Measurements from ENCODE around the gene BSDC1. TPM values are rescaled to one million over a fixed set of nuclear protein-coding genes. Genes with fewer than 3 reads are reported as not detected.
"Not testable (repeated sequence)": the region's sequence is repeated elsewhere in the genome, so short reads cannot be mapped to it uniquely, and the experiment has no call there.

BSDC1 gene, protein sequence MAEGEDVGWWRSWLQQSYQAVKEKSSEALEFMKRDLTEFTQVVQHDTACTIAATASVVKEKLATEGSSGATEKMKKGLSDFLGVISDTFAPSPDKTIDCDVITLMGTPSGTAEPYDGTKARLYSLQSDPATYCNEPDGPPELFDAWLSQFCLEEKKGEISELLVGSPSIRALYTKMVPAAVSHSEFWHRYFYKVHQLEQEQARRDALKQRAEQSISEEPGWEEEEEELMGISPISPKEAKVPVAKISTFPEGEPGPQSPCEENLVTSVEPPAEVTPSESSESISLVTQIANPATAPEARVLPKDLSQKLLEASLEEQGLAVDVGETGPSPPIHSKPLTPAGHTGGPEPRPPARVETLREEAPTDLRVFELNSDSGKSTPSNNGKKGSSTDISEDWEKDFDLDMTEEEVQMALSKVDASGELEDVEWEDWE
- 43.1 TPM for polyA plus RNA-seq (2013, experiment 1 of 2; ENCODE audit: insufficient read length)
- polyA plus RNA-seq (2013, experiment 2 of 2; ENCODE audit: insufficient read length), result 39.9 TPM

DNA sequence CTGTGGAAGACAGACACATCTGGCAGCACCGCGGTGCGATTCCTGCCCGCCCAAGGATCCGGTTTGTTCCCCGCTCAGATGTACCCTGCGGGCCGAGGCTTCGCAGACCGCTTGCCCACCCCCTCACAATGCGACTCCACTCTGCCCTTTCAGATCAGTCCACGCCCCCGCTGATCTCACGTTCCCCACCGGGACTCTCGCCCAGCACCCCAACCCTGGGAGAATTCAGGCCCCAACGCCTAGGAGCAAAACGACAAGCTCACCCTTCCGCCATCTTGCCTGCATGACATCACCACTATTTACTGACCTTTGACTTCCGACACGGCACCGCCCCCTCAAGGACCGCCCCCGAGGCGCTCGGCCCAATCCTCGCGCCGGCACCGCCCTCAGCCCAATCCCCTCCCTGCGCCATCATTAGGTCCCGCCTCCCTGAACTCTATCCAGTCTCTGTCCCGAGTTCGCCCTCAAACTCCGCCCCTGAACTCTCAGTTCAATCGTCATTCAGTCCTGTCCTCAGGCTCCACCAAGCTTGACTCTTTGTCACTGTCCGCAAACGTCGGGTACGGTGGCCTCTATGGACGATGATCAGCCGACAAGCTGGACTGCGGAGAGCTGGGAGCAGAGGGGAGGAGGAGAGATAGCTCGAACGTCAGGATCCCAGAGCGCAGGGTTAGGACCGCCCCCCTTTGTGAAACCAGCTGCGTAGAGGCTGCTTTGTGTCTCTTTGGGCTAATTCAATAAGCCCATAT lies at the start of gene BSDC1:
TSS of gene BSDC1 (minus strand) at position 301 of the 749 bp plus-strand sequence. CDS start at position 274, 27 bp downstream.
- peak; percentile 98 for DNase-seq

DNA sequence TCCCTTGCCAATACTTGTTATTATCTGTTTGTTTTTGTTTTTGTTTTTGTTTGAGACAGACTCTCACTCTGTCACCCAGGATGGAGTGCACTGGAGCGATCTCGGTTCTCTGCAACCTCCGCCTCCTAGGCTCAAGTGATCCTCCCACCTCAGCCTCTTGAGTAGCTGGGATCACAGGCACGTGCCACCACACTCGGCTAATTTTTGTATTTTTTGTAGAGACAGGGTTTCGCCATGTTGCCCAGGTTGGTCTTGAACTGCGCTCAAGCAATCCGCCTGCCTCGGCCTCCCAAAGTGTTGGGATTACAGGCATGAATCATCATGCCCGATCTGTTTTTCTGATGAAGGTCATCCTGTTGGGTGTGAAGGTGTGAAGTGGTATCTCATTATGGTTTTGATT lies 47.2 kb upstream of the BSDC1 start:
- DNase-seq, result not testable (repeated sequence)

DNA sequence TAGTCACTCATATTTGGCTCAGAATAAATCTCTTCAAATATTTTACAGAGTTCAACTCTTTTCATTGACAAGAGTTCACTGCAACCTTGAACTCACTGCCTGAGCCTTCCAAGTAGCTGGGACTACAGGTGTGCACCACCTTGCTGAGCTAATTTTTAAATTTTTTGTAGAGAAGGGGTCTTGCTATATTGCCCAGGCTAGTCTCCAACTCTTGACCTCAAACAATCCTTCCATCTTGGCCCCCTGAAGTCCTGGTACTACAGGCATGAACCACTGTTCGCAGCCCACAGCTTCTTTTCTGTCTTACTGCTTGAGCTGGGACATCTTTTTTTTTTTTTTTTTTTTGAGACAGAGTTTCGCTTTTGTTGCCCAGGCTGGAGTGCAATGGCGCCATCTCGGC lies 44.5 kb upstream of the BSDC1 start:
- not testable (repeated sequence) for DNase-seq

DNA sequence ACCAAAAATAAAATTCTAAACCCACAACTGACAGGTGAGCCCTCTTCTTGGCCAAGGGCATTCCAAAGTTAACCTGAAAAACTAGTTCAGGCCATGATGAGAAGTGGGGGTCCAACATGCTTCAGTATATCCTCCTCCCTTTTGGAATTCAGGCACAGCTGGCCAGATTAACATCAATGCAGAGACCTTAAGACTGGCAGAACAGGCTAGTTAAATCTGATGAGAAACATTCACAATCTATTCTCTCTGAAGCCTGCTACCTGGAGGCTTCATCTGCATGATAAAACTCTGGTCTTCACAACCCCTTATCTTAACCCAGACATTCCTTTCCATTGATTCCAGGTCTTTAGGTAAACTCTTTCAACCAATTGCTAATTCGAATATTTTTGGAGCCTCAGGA lies 43.9 kb upstream of the BSDC1 start:
- DNase-seq, result no peak

DNA sequence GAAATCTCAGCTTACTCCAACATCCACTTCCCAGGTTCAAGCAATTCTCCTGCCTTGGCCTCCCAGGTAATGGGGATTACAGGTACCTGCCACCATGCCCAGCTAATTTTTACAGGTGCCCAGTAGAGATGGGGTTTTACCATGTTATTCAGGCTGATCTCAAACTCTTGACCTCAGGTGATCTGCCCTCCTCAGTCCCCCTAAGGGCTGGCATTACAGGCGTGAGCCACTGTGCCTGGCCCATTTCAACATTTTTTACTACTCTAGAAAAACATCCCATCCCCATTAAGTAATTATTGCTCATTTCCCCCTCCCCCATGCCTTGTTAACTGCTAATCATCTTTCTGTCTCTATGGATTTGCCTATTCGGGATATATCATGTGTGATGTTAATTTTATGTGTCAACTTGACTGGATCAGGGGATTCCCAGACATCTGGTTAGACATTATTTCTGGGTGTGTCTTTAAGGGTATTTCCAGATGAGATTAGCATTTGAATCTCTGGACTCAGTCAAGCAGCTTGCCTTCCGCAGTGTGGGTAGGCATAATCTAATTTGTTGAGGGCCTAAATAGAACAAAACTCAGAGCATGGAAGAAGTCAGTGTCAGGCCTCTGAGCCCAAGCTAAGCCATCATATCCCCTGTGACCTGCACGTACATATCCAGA lies 37.6 kb upstream of the BSDC1 start:
- no peak for DNase-seq

DNA sequence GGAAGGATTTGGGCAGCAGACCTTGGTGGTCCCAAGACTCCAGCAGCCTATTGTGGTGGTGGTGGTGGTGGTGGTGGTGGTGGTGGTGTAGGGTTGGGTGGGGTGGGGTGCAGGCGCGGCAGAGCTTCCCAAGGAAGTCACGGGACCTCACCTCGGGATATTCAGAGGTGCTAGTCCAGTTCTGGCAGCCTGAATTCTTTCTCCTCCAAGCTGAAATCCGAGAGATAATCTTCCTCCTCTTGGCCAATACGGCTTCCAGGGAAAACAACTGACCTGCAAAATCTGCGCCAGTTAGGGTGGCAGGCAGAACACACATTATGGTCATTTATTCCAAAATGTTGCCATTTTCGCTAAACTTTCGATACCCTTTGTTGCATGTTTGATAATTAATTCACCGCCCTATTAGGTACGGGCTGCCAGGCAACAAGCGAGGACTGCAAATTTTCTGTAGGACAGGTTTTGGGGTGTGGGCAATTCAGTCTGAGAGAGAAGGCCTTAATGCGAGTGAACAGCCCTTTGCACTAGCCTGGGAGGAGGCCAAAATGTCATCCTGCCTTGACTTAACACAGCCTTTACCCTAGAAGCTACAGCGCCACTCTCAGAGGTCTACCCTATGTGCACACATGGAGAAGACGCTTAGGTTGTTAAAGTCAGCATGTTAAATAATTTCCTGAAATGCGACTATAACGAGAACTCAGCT lies 33.2 kb upstream of the BSDC1 start:
- no peak for DNase-seq

DNA sequence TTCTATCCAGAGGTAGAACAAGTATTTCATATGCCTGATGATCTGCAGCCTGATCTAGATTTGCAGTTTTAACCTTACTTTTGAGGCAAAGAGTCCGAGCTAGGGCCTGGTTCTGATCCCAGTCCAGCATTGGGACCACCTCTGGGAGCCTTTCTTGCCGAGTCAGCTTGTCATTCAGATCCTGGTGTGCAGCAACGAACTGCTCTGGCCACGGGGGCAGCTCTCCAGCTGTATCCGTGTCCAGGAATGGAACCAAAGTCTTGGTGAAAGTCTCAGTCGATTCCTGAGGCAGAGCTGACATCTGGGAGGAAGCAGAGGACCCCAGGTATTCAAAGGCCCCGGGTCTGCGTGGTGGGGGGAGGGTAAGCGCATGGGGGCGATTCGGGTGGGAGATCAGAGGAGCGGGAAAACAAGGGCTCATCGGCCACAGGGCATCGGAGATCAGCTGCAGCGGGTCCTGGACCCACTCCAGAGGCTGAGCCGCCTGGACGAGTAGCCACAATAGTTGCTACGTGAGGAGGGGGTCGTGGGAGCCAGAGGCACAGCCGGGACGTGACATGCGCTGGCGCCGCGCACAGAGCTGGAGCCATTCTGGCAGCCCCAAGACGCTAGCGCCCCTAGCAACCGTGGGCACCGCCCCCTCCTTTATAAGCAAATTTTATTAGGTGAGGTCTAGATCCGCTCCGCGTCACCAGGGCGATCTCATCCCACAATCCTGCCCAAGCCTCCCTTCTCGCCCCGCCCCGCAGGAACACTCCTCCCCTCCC lies 32.4 kb upstream of the BSDC1 start:
- no peak for DNase-seq

DNA sequence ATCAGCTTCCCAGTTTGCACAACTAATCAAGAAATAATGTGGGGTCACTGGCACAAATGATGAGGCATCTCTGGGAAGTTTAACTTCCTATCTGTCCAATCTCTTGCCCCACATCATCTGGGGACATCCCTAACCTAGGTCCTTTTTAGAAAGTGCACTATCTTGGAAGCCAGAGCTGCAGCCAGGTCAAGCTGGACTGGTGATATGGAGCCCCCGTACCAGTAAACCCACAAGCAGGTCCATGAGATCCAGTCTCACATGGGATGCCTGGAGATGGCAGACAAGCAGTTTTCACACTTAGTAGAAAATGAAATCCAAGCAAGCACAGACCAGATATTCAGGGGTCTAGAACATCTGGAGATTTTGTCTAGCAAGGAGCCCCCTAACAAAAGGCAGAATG lies 27.5 kb upstream of the BSDC1 start:
- no peak for DNase-seq

DNA sequence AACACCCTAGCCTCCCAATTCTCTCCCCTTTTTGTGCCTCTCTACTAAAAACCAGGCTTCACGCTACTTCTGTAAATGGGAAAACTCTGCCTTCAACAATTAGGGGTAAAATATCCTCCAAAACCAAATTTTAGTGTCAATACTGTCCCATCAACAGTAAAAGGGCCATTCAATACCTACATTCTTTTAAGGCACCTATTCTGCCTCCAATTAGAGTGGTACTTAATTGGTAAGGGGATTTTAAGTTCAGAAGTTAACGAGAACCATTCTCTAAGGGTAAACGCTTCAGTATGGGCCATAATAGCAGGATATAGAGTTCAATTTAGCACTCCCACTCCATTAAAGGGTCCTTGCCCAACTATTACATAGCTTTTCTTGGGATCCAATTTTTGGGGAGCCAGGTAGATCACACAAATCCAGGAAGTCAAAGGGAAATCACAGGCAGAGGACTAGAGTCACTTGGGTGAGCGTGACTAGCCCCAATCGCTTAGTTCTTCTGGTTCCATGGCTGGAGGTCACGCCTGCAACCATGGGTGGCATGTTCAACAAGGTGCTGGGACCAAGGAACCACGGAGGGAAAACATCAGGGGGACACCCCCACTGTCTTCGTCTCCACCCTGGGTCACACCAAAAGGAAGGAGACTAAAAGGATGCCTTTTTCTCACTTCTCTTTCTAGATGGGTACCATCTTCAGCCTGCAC lies 20.1 kb upstream of the BSDC1 start:
- no peak for DNase-seq

DNA sequence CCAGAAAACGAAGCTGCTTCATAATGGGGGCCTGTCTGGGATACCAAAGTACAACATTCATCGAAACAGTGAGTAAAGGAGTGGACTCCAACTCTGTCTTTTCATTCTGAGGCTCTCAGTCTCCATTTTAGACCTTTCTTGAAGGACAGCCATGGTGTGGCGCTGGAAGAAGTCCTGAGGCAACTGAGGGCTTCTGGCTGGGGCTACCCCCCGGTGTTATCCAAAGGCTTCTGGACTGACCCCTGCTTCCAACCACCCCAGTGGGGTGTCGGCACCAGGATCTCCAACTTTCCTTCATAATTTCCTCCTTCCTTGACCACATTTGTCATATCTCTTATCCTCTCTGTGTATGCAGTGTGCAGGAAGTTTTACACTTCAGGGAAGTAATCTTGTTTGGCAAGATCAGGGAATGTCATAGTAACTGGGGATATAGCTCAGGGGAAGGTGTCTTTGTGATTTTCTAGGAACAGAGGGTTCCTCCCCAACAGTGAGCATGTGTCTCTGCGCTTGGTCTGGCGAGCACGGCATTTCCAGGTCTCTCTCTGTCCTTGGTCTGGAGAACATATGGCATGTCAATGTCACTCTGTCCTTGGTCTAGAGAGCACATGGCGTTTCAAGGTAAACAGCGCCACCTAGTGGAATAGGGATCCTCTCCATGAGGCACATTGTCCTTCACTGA lies 19.4 kb upstream of the BSDC1 start:
- DNase-seq, result peak; percentile 61

DNA sequence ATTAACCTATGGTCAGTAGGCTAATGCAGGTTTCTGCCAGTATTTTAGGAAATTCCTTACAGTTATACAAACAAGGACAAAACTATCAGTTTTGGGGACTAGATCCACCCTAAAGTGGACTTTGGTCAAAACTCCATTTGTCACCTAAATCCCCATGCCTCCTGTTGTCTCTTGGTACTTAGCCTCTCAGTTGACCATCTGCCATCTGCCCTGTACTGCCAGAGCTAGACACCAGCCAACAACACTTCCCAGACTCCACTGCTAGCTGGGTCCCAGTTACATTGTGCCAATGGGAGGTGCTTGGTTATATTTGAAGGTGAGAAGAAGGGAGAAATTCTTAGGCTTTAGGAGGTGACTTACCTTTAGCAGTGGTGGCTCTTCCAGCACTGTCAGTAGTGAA lies 17.0 kb upstream of the BSDC1 start:
- no peak for DNase-seq

DNA sequence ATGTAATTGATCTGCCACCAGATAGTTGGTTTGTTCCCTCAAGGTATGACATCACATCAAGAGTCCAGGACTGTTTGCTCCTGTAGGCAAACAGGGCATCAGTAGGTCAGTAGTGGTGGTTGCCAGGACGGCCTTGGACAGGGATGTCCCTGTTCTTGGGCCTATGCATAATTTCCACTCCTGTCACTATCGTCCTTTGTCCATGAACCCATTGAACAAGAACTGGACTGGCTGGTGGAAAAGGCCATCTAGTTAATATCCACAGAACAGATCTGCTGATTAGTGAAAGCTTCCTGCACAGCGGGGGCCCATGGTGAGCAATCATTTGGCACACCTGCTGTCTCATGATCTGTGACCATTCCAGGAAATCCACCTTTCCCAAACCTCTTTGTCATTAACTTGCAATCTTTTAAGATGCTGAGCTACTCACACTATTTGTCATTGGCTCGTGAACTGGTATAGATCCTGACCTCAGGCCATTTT lies 12.4 kb upstream of the BSDC1 start:
- no peak for DNase-seq

DNA sequence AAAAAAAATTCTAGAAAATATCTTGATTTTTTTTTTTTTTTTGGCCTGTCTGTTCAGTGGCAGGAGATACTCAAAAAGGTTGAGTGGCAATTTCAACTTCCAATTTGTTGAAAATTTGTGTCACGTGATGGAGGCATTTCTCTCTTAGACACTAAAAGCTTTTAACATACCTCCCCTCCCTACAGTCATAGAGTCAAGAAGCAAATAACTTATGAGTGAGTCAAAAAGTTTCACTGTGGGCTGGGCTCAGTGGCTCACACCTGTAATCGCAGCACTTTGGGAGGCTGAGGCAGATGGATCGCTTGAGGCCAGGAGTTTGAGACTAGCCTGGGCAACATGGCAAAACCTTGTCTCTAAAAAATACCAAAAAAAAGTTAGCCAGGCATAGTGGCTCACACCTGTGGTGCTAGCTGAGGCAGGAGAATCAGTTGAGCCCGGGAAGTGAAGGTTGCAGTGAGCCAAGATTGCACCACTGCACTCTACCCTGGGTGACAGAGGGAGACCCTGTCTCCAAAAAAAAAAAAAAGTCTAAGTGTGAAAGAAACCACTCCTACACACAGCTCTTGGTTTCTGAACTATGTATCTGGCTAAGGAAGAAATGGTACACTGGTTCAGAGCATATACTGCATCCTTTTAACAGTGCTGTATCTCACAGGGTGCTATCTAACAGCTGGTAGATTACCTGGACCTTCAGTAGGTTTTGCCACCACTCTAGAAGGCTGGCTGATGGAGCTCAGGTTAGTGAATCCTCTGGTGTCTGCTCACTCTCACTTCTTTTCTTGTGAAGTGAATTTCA lies 11.6 kb upstream of the BSDC1 start:
- no peak for DNase-seq

DNA sequence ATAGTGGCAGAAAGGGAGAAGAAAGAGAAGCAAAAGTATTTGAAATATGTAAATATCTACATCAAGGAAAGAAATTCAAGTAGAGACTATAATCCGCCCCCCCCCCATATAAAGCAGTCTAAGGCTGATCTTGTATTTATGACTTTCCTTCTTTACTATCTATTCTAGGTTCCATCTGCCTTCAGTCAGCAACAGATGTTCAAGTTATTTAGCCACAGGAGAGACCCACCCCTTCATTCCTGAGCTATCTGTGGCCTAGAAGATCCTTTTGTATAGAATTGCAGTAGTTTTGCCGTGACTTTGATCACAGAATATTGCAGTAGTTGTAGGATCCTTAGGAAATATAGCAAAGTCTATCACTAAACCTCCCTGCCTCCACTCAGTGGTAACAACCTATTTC lies 10.7 kb upstream of the BSDC1 start:
- peak; percentile 23 for DNase-seq

DNA sequence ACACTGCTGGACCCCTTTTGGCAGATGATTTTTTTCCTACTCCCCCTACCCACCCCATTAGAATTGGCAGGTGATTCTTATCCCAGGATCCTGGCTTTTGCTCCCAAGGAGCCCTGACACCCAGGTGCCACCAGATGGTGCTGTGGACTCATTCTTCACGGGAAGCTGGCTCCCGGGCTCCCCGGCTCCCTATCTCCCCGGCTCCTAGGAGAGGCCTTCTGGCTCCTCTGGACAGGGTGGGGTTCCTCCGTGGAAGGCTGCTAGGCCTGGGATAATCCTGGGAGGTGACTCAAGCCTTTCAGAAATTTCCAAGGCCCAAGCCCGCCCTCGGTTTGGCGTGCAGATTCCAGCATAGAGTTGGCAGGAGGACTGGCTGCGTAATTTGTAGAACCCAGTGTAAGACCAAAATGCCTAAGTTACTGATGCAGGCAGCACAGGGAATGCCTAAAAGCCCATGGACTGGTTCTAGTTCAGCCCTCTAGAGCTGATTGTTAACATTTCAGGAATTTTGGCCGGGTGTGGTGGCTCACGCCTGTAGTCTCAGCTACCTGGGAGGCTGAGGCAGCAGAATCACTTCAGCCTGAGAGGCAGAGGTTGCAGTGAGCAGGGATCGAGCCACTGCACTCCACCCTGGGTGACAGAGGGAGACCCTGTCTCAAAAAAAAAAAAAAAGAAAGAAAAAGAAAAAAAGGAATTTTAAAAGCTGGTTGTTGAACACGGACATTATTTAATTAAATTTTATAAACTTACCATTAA lies 6.8 kb upstream of the BSDC1 start:
- DNase-seq, result peak; percentile 88

DNA sequence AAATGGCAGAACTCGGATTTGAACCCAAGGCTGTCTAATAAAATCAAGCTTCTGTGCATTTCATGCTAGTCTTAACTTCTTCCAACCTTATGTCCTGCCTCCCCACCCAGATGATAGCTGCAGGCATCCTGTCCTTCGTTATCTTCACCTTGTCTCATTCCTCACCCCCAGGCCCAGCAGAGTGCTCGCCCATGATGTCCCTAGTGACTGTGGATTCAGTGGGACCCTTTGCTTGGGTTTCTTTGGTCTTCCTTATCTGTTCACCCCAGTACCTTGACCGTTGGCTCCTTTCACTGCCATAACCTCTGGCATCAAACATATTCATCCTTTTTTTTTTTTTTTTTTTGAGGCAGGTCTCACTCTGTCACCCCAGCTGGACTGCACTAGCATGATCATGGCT lies 5.6 kb upstream of the BSDC1 start:
- DNase-seq, result no peak

DNA sequence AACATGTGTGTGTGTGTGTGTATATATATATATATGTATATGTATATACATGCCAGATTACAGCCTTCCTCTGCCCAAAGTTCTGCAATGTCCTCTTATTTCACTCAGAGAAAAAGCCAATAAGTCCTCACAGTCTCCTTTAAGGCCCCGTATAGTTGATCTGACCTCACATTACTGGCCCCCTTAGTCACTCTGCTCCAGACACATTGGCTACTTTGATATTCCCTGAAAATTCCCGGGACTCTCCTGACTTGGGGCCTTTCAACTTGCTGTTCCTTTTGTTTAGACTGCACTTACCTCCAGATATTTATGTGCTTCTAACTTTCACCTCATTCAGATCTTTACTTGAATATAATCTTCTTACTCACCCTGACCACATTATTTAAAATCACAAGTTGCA lies 4.2 kb upstream of the BSDC1 start:
- no peak for DNase-seq

DNA sequence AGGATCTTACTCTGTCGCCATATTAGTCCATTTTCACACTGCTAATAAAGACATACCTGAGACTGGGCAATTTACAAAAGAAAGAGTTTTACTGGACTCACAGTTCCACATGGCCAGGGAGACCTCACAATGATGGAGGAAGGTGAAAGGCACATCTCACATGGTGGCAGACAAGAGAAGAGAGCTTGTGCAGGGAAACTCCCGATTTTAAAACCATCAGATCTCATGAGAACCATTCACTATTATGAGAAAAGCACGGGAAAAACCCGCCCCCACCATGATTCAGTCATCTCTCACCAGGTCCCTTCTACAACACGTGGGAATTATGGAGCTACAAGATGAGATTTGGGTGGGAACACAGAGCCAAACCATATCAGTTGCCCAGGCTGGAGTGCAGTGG lies 2.3 kb upstream of the BSDC1 start:
- not testable (repeated sequence) for DNase-seq
